Measurements from ENCODE around the gene DCBLD1.

The DCBLD1 gene

GRCh38 chr6:117448732-117449485, 33.6 kb upstream of the DCBLD1 start:
- Histone ChIP-seq H3K4me3 (ENCODE audit: insufficient read depth, low read length, poor library complexity, severe bottlenecking) (no peak overlapping the region), H3K27me3 (ENCODE audit: low read length) (no peaks in the 10 kb centered on the region), H3K9me2 (replicated peaks; ENCODE audit: insufficient read depth, low read length) (no peaks in the 10 kb centered on the region), H3K27ac (ENCODE audit: low read depth, low read length) (no peak overlapping the region), H2AFZ (ENCODE audit: low read depth, low read length, severe bottlenecking) (no peak overlapping the region), H3K36me3 (ENCODE audit: low read length) (no peaks in the 10 kb centered on the region), H3K4me2 (ENCODE audit: low read depth, low read length, poor library complexity, severe bottlenecking) (no peak overlapping the region), H3F3A (ENCODE audit: insufficient read depth) (no peaks in the 10 kb centered on the region), H3K9ac (ENCODE audit: low read length) (no peak overlapping the region), H3K9me3 (ENCODE audit: insufficient read depth, low read length) (no peaks in the 10 kb centered on the region), H3K79me2 (ENCODE audit: insufficient read depth, low read length) (no peaks in the 10 kb centered on the region), H4K20me1 (ENCODE audit: low read depth, low read length) (no peaks in the 10 kb centered on the region)
- TF ChIP-seq CTCF (IDR thresholded peaks at IDR 0.05; ENCODE audit: insufficient read depth, low read length, poor library complexity, severe bottlenecking) (no peak), EZH2phosphoT487 (conservative IDR thresholded peaks at IDR 0.05; ENCODE audit: low read length) (no peak)

DNA sequence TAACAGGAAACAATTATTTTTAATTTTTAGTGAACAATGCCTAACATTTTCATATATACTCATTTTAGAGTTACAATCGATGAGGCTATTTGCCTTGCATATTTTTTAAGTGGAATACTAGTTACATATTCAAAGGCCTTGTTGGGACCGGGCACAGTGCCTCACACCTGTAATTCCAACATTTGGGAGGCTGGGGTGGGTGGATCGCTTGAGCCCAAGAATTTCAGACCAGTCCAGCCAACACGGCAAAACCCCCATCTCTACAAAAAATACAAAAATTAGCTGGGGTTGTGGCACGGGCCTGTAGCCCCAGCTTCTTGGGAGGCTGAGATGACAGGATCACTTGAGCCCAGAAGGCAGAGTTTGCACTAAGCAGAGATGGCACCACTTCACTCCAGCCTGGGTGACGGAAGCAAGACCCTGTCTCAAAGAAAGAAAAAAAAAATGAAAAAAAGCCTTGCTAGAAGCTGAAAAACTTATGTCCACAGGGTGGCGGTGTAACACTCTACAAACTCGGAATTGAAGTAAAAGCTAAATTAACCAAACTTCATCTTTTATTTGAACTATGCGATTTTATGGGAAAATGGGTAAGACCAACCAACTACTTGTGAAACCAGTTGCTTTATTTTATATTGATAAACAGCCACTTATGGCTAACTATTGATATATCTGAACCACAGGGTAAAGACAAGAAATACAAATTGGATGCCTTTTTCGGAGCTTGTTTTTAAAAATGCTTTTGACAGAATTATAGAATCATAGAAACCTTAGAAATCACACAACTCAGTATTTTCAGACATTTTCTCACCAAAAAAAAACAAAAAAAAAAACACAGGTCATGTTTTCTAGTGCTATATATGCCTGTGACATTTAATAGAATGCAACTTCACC, 32.7 kb upstream of the DCBLD1 start:
- no peaks in the 10 kb centered on the region for H3K36me3 ChIP-seq (ENCODE audit: low read length)
- H3K4me2 ChIP-seq (ENCODE audit: low read depth, low read length, poor library complexity, severe bottlenecking), result no peak overlapping the region
- H3F3A ChIP-seq (ENCODE audit: insufficient read depth), result no peaks in the 10 kb centered on the region
- H4K20me1 ChIP-seq (ENCODE audit: low read depth, low read length), result no peaks in the 10 kb centered on the region
- H2AFZ ChIP-seq (ENCODE audit: low read depth, low read length, severe bottlenecking), result no peak overlapping the region
- TF ChIP-seq CTCF (IDR thresholded peaks at IDR 0.05; ENCODE audit: insufficient read depth, low read length, poor library complexity, severe bottlenecking) (peak; percentile 59), EZH2phosphoT487 (conservative IDR thresholded peaks at IDR 0.05; ENCODE audit: low read length) (no peak)
- H3K9me3 ChIP-seq (ENCODE audit: insufficient read depth, low read length), result no peaks in the 10 kb centered on the region
- no peak overlapping the region for H3K4me3 ChIP-seq (ENCODE audit: insufficient read depth, low read length, poor library complexity, severe bottlenecking)
- no peaks in the 10 kb centered on the region for H3K27me3 ChIP-seq (ENCODE audit: low read length)
- no peak overlapping the region for H3K27ac ChIP-seq (ENCODE audit: low read depth, low read length)
- no peak overlapping the region for H3K9ac ChIP-seq (ENCODE audit: low read length)
- H3K79me2 ChIP-seq (ENCODE audit: insufficient read depth, low read length), result no peaks in the 10 kb centered on the region
- H3K9me2 ChIP-seq (replicated peaks; ENCODE audit: insufficient read depth, low read length), result no peaks in the 10 kb centered on the region

GRCh38 chr6:117451671-117452070, 30.8 kb upstream of the DCBLD1 start:
- Histone ChIP-seq H3K36me3 (ENCODE audit: low read length) (no peaks in the 10 kb centered on the region), H3K9me3 (ENCODE audit: insufficient read depth, low read length) (no peaks in the 10 kb centered on the region), H3K4me2 (ENCODE audit: low read depth, low read length, poor library complexity, severe bottlenecking) (no peak overlapping the region), H3F3A (ENCODE audit: insufficient read depth) (no peaks in the 10 kb centered on the region), H3K27ac (ENCODE audit: low read depth, low read length) (no peak overlapping the region), H3K4me3 (ENCODE audit: insufficient read depth, low read length, poor library complexity, severe bottlenecking) (no peak overlapping the region), H2AFZ (ENCODE audit: low read depth, low read length, severe bottlenecking) (no peak overlapping the region), H3K9me2 (replicated peaks; ENCODE audit: insufficient read depth, low read length) (no peaks in the 10 kb centered on the region), H4K20me1 (ENCODE audit: low read depth, low read length) (no peaks in the 10 kb centered on the region), H3K9ac (ENCODE audit: low read length) (no peak overlapping the region), H3K79me2 (ENCODE audit: insufficient read depth, low read length) (no peaks in the 10 kb centered on the region), H3K27me3 (ENCODE audit: low read length) (no peaks in the 10 kb centered on the region)
- no peak for TF ChIP-seq CTCF (IDR thresholded peaks at IDR 0.05; ENCODE audit: insufficient read depth, low read length, poor library complexity, severe bottlenecking)
